CD14-positive monocyte (primary cell): ENCODE data around the gene SBK2. TPM values are rescaled to one million over a fixed set of nuclear protein-coding genes. Genes with fewer than 3 reads are reported as not detected.

ENCODE experiments used
- DNase-seq, 3 donors: peaks; one replicate each; pipeline ENCODE4 v3.0.0-alpha.2; 2011 to 2022
- H2AFZ ChIP-seq: 2 replicates; pipeline ENCODE4 v1.6.0; 2012; ENCODE audit warnings: mild to moderate bottlenecking, low read depth, low read length, inconsistent platforms; ENCODE audit not compliant: insufficient read depth, poor library complexity, severe bottlenecking
- H3K27ac ChIP-seq, 2 donors: 1 replicate in 1 of 2; 2 replicates in 1 of 2; pipeline ENCODE4 v1.5.1; 2012 to 2013; ENCODE audit warnings: low read length in 2 of 2, control low read depth in 1 of 2, inconsistent platforms in 1 of 2, low read depth in 1 of 2, mild to moderate bottlenecking in 1 of 2
- H3K27me3 ChIP-seq, 2 donors: one replicate each; pipeline versions ENCODE4 v1.6.0 to v1.6.1; 2011 to 2013; ENCODE audit warnings: low read length in 2 of 2; ENCODE audit not compliant: control insufficient read depth in 2 of 2, insufficient read depth in 2 of 2
- H3K36me3 ChIP-seq, 2 donors: replicated peaks in 1 of 2; 1 replicate in 1 of 2; 2 replicates in 1 of 2; pipeline versions ENCODE4 v1.5.1 to v1.6.1; 2012 to 2013; ENCODE audit warnings: low read length in 2 of 2, control low read depth in 1 of 2, inconsistent platforms in 1 of 2, mild to moderate bottlenecking in 1 of 2; ENCODE audit not compliant: insufficient read depth in 2 of 2, control insufficient read depth in 1 of 2
- H3K4me1 ChIP-seq, 2 donors: 1 replicate in 1 of 2; 2 replicates in 1 of 2; pipeline versions ENCODE4 v1.5.1 to v1.6.1; 2012 to 2013; ENCODE audit warnings: low read length in 2 of 2, control low read depth in 1 of 2, inconsistent platforms in 1 of 2, mild to moderate bottlenecking in 1 of 2, moderate library complexity in 1 of 2; ENCODE audit not compliant: insufficient read depth in 2 of 2, control insufficient read depth in 1 of 2
- H3K4me2 ChIP-seq: replicated peaks from 2 replicates; pipeline ENCODE3; 2012; ENCODE audit warnings: low read length, moderate library complexity, mild to moderate bottlenecking; ENCODE audit not compliant: poor library complexity, severe bottlenecking; ENCODE audit errors: extremely low read depth
- H3K4me3 ChIP-seq, 3 experiments: fragments of 200-600 bp in 1 of 3; sonication (generic) in 1 of 3; replicated peaks in 1 of 3; 1 replicate in 2 of 3; 2 replicates in 1 of 3; pipeline ENCODE4 v1.5.1; 2011 to 2013; ENCODE audit warnings: low read length in 3 of 3, mild to moderate bottlenecking in 3 of 3, control low read depth in 2 of 3, low read depth in 2 of 3, inconsistent platforms in 1 of 3, moderate library complexity in 1 of 3
- H3K79me2 ChIP-seq: 2 replicates; pipeline ENCODE4 v1.6.0; 2012; ENCODE audit warnings: mild to moderate bottlenecking, control low read depth, inconsistent platforms, low read length, moderate library complexity; ENCODE audit not compliant: insufficient read depth
- H3K9ac ChIP-seq: 2 replicates; pipeline ENCODE4 v1.6.0; 2017; ENCODE audit warnings: low read length, mild to moderate bottlenecking; ENCODE audit not compliant: insufficient read depth, poor library complexity, severe bottlenecking
- H3K9me3 ChIP-seq, 2 donors: replicated peaks in 1 of 2; 1 replicate in 1 of 2; 2 replicates in 1 of 2; pipeline versions ENCODE4 v1.5.1 to v1.6.1; 2012 to 2013; ENCODE audit warnings: low read length in 2 of 2, control low read depth in 1 of 2; ENCODE audit not compliant: control insufficient read depth in 1 of 2, insufficient read depth in 1 of 2
- H4K20me1 ChIP-seq: 2 replicates; pipeline ENCODE4 v1.6.0; 2012; ENCODE audit warnings: mild to moderate bottlenecking, low read length, control low read depth, moderate library complexity; ENCODE audit not compliant: insufficient read depth
- H3K27ac Mint-ChIP-seq, 7 donors: one replicate each; pipeline ENCODE4 v1.8.0; 2020; ENCODE audit warnings: mild to moderate bottlenecking in 7 of 7, mixed read lengths in 7 of 7, moderate library complexity in 6 of 7, inconsistent platforms in 2 of 7
- H3K27me3 Mint-ChIP-seq, 3 donors: one replicate each; pipeline ENCODE4 v1.8.0; 2021 to 2022; ENCODE audit warnings: low read depth in 3 of 3, mild to moderate bottlenecking in 3 of 3, mixed read lengths in 3 of 3, moderate library complexity in 3 of 3, inconsistent platforms in 1 of 3
- H3K36me3 Mint-ChIP-seq, 2 donors: one replicate each; pipeline ENCODE4 v1.8.0; 2020; ENCODE audit warnings: mixed read lengths in 2 of 2, inconsistent platforms in 1 of 2, mild to moderate bottlenecking in 1 of 2
- H3K4me1 Mint-ChIP-seq: one replicate; pipeline ENCODE4 v1.8.0; 2020; ENCODE audit warnings: mild to moderate bottlenecking, mixed read lengths
- H3K4me3 Mint-ChIP-seq, 2 donors: one replicate each; pipeline ENCODE4 v1.8.0; 2020; ENCODE audit warnings: mild to moderate bottlenecking in 2 of 2, mixed read lengths in 2 of 2, moderate library complexity in 1 of 2
- H3K9me3 Mint-ChIP-seq, 7 donors: one replicate each; pipeline ENCODE4 v1.8.0; 2020 to 2022; ENCODE audit warnings: mixed read lengths in 7 of 7, mild to moderate bottlenecking in 6 of 7, moderate library complexity in 6 of 7, inconsistent platforms in 2 of 7
- WGBS: methylation state at CpG from one replicate; pipeline ENCODE4 v1.1.5; 2013; ENCODE audit warnings: missing lambda C conversion rate; ENCODE audit not compliant: insufficient coverage; 5-methylcytosine and 5-hydroxymethylcytosine counted together
- intact Hi-C, 2 donors: fragments of 100-400 bp; cut with micrococcal nuclease; formaldehyde crosslinking; loops; one replicate each; pipeline versions ENCODE4 v1.15.0 to v1.15.1; 2023
- polyA plus RNA-seq, 3 donors: library from polyadenylated mRNA; depleted of rRNA in 1 of 3; unstranded in 2 of 3; stranded (reverse) in 1 of 3; fragments of 300-500 nt in 2 of 3; fragments of >200 nt in 1 of 3; fragmentation: Illumina TruSeq in 2 of 3; gene quantifications; 1 replicate in 2 of 3; 2 replicates in 1 of 3; pipeline ENCODE4 v1.2.3, GENCODE V29; 2012 to 2021
- TF ChIP-seq, protein P1 (sequence below): fragments of 200-600 bp; IDR thresholded peaks from one replicate; pipeline ENCODE4 v1.8.0; 2022; ENCODE audit warnings: antibody characterized with exemption, mild to moderate bottlenecking

Gene SBK2
- polyA plus RNA-seq, 3 donors = not detected

DNA sequence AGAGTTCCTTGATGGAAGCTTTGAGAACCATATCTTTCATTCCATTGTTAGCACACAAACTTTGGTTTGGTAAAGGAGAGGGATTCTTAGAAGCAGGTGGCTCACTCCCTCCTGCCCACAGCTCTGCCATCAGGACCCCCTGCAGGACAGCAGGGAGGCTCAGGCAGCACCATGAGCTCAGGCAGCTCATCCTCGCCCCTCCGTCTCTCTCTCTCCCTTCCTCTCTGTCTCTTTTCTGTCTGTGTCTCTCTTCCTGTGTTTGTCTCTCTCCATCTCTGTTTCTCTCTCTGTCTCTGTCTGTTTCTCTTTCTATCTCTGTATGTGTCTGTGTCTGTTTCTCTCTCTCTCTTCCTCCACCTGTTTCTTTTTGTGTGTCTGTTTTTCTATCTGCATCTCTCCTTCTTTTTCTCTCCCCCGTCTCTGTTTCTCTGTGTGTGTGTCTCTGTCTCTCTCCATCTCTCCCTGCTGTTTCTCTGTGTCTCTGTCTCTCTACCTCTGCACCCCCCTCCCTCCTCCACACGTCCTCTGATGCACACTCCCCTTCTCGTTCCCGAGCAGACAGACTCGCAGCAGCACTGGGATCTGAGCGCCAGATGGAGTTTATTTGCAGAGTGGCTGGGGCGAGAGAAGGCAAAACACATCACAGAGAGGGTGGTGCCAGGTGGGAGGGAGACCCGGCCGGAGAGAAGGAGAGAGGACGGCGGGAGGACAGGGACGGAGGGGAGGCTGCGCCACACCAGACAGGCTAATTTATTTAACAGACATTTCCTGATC lies 8.7 kb downstream of the SBK2 start:
- H3K36me3 Mint-ChIP-seq = no peaks in the 10 kb centered on the region

DNA sequence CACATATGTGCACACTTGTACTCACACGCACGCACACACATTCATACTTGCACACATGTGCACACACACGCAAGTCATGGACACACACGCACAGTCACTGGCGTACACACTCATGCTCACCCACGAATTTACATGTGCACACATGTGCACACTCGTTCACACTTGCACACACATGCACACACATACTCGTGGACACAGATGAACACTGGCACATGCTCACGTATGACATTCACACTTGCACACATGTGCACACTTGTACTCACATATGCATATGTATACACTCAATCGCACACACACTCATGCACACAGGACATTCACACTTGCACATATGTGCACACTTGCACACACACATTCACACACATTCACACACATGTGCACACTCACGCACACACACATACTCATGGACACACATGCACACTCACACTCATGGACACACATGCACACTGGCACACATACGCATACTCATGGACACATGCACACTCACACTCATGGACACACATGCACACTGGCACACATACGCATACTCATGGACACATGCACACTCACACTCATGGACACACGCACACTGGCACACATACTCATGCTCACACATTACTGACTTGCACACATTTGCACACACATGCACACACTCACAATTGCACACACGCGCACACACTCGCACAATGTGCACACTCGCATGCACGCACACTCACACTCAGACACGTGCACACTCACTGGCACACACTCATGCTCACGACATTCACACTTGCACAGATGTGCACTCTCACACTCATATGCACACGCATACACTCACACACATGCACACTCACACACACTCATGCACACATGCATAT lies 9.5 kb downstream of the SBK2 start:
- no peaks in the 10 kb centered on the region for H3K36me3 Mint-ChIP-seq

More for the DNA sequence above, 8.7 kb downstream of the SBK2 start:
- no peak overlapping the region for H3K4me3 Mint-ChIP-seq
- Histone ChIP-seq H3K4me3 (no peak overlapping the region), H3K9me3 (peaks cover 0 to 6% of the 10 kb centered on the region in 2 donors), H3K9ac (no peak overlapping the region), H3K79me2 (no peaks in the 10 kb centered on the region), H3K4me1 (no peaks in the 10 kb centered on the region), H4K20me1 (no peaks in the 10 kb centered on the region), H3K27me3 (no peaks in the 10 kb centered on the region), H3K4me2 (no peak overlapping the region), H3K36me3 (no peaks in the 10 kb centered on the region), H3K27ac (no peak overlapping the region), H2AFZ (no peak overlapping the region)
- no peaks in the 10 kb centered on the region for H3K9me3 Mint-ChIP-seq
- no peaks in the 10 kb centered on the region for H3K4me1 Mint-ChIP-seq
- WGBS = 86% methylated on average over 8 of the region's 15 CpGs
- intact Hi-C loops = no loop called here
- peaks cover 0 to 5% (median 4%) of the 10 kb centered on the region in 3 donors for H3K27me3 Mint-ChIP-seq
- TF ChIP-seq, protein P1, sequence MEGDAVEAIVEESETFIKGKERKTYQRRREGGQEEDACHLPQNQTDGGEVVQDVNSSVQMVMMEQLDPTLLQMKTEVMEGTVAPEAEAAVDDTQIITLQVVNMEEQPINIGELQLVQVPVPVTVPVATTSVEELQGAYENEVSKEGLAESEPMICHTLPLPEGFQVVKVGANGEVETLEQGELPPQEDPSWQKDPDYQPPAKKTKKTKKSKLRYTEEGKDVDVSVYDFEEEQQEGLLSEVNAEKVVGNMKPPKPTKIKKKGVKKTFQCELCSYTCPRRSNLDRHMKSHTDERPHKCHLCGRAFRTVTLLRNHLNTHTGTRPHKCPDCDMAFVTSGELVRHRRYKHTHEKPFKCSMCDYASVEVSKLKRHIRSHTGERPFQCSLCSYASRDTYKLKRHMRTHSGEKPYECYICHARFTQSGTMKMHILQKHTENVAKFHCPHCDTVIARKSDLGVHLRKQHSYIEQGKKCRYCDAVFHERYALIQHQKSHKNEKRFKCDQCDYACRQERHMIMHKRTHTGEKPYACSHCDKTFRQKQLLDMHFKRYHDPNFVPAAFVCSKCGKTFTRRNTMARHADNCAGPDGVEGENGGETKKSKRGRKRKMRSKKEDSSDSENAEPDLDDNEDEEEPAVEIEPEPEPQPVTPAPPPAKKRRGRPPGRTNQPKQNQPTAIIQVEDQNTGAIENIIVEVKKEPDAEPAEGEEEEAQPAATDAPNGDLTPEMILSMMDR = no peak
- no peak overlapping the region for H3K27ac Mint-ChIP-seq
- no peak for DNase-seq

More for the DNA sequence above, 9.5 kb downstream of the SBK2 start:
- H3K4me2 ChIP-seq = no peak overlapping the region
- peaks cover 2 to 8% (median 4%) of the 10 kb centered on the region in 3 donors for H3K27me3 Mint-ChIP-seq
- no peak overlapping the region for H3K4me3 ChIP-seq
- H3K4me3 Mint-ChIP-seq = no peak overlapping the region
- no peaks in the 10 kb centered on the region for H3K79me2 ChIP-seq
- no peak overlapping the region for H3K27ac Mint-ChIP-seq
- no peaks in the 10 kb centered on the region for H3K4me1 Mint-ChIP-seq
- intact Hi-C loops = no loop called here
- no peak overlapping the region for H3K27ac ChIP-seq
- H3K9me3 ChIP-seq = peaks cover 0 to 6% of the 10 kb centered on the region in 2 donors
- no peaks in the 10 kb centered on the region for H3K27me3 ChIP-seq
- no peak overlapping the region for H2AFZ ChIP-seq
- H3K9me3 Mint-ChIP-seq = no peaks in the 10 kb centered on the region
- H3K4me1 ChIP-seq = no peaks in the 10 kb centered on the region
- no peaks in the 10 kb centered on the region for H3K36me3 ChIP-seq
- TF ChIP-seq, protein P1 = no peak
- no peak for DNase-seq
- WGBS = 90% methylated on average over 20 of the region's 22 CpGs
- no peak overlapping the region for H3K9ac ChIP-seq
- no peaks in the 10 kb centered on the region for H4K20me1 ChIP-seq
